Loucy (cell line): Measurements from ENCODE around the gene SCMH1.

Experiments
- CTCF ChIP-seq: fragments of 200-600 bp; sonication (generic); conservative IDR thresholded peaks from 2 replicates; pipeline ENCODE4 v1.5.1; 2014; ENCODE audit warnings: mild to moderate bottlenecking, antibody characterized with exemption, low read length
- EZH2phosphoT487 ChIP-seq: fragments of 200-600 bp; IDR thresholded peaks from 2 replicates; pipeline ENCODE4 v1.6.1; 2018; ENCODE audit warnings: antibody characterized with exemption, mild to moderate bottlenecking, moderate library complexity, borderline replicate concordance

- TF ChIP-seq CTCF (no peak), EZH2phosphoT487 (no peak)
Observed at GRCh38 chr1:41030872-41031616, 211.1 kb downstream of the SCMH1 start.
